ENCODE results near the gene DYSF. TPM values are rescaled to one million over a fixed set of nuclear protein-coding genes. Genes with fewer than 3 reads are reported as not detected.
A peak's percentile ranks its signal among the peaks of the same experiment; 100 is the strongest.

DYSF gene
- total RNA-seq, 1 donor from 2014 or later: 4.2 TPM

DNA sequence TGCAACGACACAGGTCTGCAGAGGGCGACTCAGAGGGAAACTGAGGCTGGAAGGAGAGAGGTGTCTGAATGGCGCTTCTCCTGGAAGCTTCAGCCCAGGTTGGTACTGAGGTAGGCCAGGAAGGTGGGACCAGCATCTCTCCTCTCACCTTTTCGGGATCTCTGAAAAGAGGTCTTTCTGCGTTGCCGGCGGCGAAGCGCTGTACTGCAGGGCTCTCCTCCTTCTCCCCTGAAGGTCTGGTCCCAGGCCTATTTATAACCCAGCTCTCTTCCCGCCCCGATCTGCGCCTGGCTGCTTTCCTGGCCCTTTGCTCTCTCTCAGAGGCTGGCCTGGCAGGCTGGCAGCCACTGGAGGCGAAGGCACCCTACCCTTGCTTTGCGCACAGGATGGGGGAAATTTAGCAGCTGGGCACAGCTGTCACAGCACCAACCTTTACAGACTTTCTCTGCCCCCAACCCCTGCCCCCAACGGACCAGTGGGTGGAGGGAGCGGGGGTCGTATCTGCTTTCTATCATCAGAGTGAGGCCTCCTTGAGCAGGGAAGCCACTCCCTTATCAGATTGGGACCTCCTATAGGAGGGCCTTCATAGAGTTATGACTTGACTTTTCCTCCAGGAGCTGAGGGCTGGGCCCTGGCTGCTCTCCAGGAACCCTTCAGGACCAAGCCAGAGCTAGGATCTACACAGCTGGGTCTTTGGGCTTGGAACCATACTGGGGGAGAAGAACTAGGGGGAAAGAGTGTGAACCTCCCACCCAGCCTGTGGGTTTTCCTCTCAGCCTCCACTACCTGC lies 1.1 kb downstream of the DYSF start:
- Mint-ChIP-seq H3K4me3 (peak overlapping the region; percentile 80), H3K9me3 (no peaks in the 10 kb centered on the region), H3K4me1 (ENCODE audit: unreplicated experiment) (peaks cover 42% of the 10 kb centered on the region), H3K36me3 (no peaks in the 10 kb centered on the region), H3K27ac (no peak overlapping the region), H3K27me3 (peaks cover 40% of the 10 kb centered on the region)
- no peak for DNase-seq (ENCODE audit: extremely low spot score, unreplicated experiment)
- TF ChIP-seq, protein P1, sequence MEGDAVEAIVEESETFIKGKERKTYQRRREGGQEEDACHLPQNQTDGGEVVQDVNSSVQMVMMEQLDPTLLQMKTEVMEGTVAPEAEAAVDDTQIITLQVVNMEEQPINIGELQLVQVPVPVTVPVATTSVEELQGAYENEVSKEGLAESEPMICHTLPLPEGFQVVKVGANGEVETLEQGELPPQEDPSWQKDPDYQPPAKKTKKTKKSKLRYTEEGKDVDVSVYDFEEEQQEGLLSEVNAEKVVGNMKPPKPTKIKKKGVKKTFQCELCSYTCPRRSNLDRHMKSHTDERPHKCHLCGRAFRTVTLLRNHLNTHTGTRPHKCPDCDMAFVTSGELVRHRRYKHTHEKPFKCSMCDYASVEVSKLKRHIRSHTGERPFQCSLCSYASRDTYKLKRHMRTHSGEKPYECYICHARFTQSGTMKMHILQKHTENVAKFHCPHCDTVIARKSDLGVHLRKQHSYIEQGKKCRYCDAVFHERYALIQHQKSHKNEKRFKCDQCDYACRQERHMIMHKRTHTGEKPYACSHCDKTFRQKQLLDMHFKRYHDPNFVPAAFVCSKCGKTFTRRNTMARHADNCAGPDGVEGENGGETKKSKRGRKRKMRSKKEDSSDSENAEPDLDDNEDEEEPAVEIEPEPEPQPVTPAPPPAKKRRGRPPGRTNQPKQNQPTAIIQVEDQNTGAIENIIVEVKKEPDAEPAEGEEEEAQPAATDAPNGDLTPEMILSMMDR (conservative IDR thresholded peaks at IDR 0.05): no peak

DNA sequence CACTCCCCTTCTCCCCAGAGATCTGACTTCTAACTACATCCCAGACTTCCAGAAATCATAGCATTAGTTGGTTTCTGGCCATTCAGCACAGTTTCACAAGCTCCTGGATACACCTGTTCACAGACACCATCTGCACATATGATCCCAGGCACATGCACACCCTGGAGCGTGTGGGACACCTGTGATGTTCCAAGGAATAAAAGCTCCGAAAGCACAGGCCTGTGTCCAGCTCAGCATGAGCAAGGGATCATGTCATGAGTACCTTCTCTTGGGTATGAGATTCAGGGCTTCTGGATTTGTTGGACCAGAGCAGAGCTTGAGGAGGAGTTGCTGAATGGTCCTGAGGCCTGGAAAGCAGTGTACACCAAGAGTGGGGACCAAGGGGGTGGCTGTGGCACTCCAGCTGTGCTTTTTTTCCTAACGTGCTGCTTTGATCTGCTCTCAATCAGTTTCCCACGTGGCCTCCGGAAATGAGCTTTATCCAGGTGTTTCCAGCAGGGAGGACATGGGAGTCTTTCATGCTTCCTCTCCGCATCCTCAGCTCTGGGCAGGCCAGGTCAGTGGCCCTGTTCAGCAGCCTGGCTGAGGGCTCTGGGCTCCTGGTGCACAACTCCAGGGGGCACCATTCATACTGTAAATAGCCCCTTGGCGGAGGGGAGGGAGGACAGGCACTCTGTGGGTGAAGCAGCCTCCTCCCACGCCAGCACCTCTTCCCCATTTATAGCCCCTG lies 1.8 kb downstream of the DYSF start:
- TF ChIP-seq, protein P1 (conservative IDR thresholded peaks at IDR 0.05): no peak
- H3K4me1 Mint-ChIP-seq (ENCODE audit: unreplicated experiment): peaks cover 44% of the 10 kb centered on the region
- H3K4me3 Mint-ChIP-seq: peak overlapping the region; percentile 80
- no peak overlapping the region for H3K27ac Mint-ChIP-seq
- no peaks in the 10 kb centered on the region for H3K9me3 Mint-ChIP-seq
- no peaks in the 10 kb centered on the region for H3K36me3 Mint-ChIP-seq
- H3K27me3 Mint-ChIP-seq: peaks cover 40% of the 10 kb centered on the region
- DNase-seq (ENCODE audit: extremely low spot score, unreplicated experiment): no peak

DNA sequence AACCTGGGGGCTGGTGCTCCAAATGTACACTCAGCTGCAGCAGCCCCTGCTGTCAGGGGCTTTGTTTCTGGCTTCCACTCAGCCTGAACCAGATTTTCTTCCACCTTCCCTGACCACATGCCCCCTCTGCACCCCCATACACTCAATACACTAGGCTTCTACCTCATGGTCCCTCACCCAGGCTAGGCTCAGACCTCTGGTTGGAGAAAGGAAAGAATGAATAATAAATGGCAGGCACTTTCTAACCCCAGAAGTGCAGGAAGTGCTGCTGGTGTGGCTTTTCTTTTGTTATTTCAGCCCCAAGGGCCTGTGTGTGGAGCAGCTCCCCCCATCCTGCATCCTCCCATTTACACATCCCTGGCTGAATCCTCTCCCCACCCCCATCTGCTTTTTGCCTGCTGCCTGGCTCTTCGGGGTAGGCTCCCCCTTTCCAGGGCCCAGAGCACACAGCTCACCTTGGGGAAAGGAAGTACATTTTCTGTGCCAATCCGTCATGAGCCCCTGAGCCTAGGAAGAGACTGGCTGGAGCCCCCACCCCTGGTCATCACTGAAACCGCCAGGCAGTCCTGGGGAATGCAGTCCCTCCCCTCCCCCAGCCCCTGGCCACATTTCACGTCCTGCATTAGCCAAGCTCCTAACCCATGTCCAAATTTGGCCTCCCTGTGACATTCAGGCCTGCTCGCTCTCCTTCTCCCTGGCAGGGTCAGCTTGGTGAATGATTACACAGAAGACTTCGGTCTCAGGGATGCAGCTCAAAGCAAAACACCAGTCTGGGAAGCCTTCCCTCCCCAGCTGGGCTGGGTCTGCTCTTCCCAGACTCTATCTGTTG lies 2.6 kb downstream of the DYSF start:
- no peaks in the 10 kb centered on the region for H3K9me3 Mint-ChIP-seq
- H3K27ac Mint-ChIP-seq: peak overlapping the region; percentile 52
- H3K4me1 Mint-ChIP-seq (ENCODE audit: unreplicated experiment): peaks cover 49% of the 10 kb centered on the region

DNA sequence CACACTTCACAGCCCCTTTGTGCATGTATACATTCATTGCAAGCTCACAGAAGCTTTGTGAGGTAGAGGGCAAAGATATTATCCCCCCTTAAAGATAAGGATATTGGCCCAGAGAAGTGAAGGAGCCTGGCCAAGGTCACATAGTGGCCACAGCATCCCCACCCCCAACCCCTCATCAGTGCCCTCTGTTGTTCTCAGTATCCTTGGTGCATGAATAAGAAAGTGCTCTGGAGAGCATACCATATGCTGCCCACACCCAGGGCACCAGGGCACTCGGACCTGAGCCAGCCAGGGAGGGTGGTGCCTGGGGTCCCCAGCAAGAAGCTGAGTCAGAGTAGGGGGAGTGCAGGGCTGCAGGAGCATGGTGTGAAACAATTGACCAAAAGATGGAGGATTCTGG lies 3.3 kb downstream of the DYSF start:
- Mint-ChIP-seq H3K36me3 (no peaks in the 10 kb centered on the region), H3K27me3 (peaks cover 42% of the 10 kb centered on the region), H3K9me3 (no peaks in the 10 kb centered on the region), H3K27ac (peak overlapping the region; percentile 52), H3K4me1 (ENCODE audit: unreplicated experiment) (peaks cover 49% of the 10 kb centered on the region), H3K4me3 (peak overlapping the region; percentile 73)
- DNase-seq (ENCODE audit: extremely low spot score, unreplicated experiment): no peak
- TF ChIP-seq, protein P1 (conservative IDR thresholded peaks at IDR 0.05): no peak

More for the DNA sequence above, 2.6 kb downstream of the DYSF start:
- Mint-ChIP-seq H3K4me3 (peak overlapping the region; percentile 77), H3K27me3 (peaks cover 41% of the 10 kb centered on the region), H3K36me3 (no peaks in the 10 kb centered on the region)
- TF ChIP-seq, protein P1 (conservative IDR thresholded peaks at IDR 0.05): no peak
- DNase-seq (ENCODE audit: extremely low spot score, unreplicated experiment): no peak

DNA sequence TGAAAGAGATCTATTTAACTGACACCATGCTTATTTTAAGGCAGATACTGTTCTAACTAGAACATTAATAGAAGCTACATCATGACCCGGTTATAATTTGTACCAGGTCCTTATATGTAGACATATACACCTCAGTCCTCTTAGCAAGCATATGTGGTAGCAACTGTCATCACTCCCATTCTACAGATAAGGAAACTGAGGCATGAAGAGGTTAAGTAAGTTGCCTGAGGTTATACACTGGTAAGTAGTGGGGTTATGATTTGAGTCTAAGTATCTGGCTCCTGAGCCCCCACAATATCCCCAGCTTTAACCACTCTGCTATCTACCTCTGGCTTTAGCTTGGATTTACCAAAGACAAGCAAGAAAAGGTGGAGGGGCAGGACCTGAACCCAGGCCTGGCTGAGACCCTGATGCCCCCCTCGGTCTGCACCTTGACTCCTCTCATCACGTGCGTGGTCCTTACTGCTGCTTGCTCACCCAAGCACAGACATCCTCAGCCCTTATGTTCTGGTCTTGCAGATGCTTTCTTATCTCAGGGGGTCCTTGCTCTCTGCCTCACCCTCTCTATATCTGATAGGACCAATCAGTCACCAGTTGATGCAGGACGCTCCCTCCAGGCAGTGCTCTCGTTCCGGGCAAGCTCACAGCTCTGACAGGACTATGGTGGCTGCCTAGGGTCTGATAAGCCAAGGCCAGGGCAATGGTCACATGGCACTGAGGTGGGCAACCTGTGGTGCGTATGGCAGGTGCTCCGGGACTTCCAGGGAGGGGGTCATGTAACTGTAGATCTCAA lies 4.0 kb downstream of the DYSF start:
- H3K9me3 Mint-ChIP-seq: no peaks in the 10 kb centered on the region
- H3K4me3 Mint-ChIP-seq: no peak overlapping the region
- no peaks in the 10 kb centered on the region for H3K36me3 Mint-ChIP-seq
- DNase-seq (ENCODE audit: extremely low spot score, unreplicated experiment): no peak
- H3K27me3 Mint-ChIP-seq: peaks cover 37% of the 10 kb centered on the region
- H3K27ac Mint-ChIP-seq: peak overlapping the region; percentile 52
- peaks cover 49% of the 10 kb centered on the region for H3K4me1 Mint-ChIP-seq (ENCODE audit: unreplicated experiment)
- TF ChIP-seq, protein P1 (conservative IDR thresholded peaks at IDR 0.05): no peak

All from type B pancreatic cell (in vitro differentiated cells).